ENCODE results near the gene KCNT2.

GRCh38 chr1:196295766-196296165, 312.5 kb downstream of the KCNT2 start:
- TF ChIP-seq POLR2AphosphoS5 (IDR thresholded peaks at IDR 0.05): no peak
- TF ChIP-seq, protein P1, sequence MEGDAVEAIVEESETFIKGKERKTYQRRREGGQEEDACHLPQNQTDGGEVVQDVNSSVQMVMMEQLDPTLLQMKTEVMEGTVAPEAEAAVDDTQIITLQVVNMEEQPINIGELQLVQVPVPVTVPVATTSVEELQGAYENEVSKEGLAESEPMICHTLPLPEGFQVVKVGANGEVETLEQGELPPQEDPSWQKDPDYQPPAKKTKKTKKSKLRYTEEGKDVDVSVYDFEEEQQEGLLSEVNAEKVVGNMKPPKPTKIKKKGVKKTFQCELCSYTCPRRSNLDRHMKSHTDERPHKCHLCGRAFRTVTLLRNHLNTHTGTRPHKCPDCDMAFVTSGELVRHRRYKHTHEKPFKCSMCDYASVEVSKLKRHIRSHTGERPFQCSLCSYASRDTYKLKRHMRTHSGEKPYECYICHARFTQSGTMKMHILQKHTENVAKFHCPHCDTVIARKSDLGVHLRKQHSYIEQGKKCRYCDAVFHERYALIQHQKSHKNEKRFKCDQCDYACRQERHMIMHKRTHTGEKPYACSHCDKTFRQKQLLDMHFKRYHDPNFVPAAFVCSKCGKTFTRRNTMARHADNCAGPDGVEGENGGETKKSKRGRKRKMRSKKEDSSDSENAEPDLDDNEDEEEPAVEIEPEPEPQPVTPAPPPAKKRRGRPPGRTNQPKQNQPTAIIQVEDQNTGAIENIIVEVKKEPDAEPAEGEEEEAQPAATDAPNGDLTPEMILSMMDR (IDR thresholded peaks at IDR 0.05; ENCODE audit: poor library complexity, severe bottlenecking): no peak

Measured in neural cell (in vitro differentiated cells).